K562 (cell line): ENCODE data around the gene TASP1. TPM values are rescaled to one million over a fixed set of nuclear protein-coding genes. Genes with fewer than 3 reads are reported as not detected.

Experiments used
- ARID4B ChIP-seq: sonication (generic); formaldehyde crosslinking; IDR thresholded peaks from 2 replicates; pipeline ENCODE4 v1.8.0; 2022; ENCODE audit warnings: mild to moderate bottlenecking, missing genetic modification reagents
- ATF7 ChIP-seq: fragments of 450-650 bp; IDR thresholded peaks from 2 replicates; pipeline ENCODE4 v1.7.1; 2014; ENCODE audit warnings: mild to moderate bottlenecking, moderate library complexity
- CBFA2T3 ChIP-seq: fragments of 450-650 bp; IDR thresholded peaks from 2 replicates; pipeline ENCODE4 v1.6.1; 2017
- CBFB ChIP-seq: sonication (generic); formaldehyde crosslinking; IDR thresholded peaks from 2 replicates; pipeline ENCODE4 v1.4.0; 2020; ENCODE audit warnings: mild to moderate bottlenecking, missing genetic modification reagents
- CBX2 ChIP-seq: fragments of 200-600 bp; sonication (generic); IDR thresholded peaks from one replicate; pipeline ENCODE4 v1.6.1; 2012; ENCODE audit warnings: mild to moderate bottlenecking, low read length, inconsistent platforms; ENCODE audit not compliant: insufficient read depth, poor library complexity, severe bottlenecking
- GATA2 ChIP-seq: sonication (generic); formaldehyde crosslinking; IDR thresholded peaks from 2 replicates; pipeline ENCODE4 v1.4.0; 2020; ENCODE audit warnings: mild to moderate bottlenecking, missing genetic modification reagents
- GTF2E2 ChIP-seq: fragments of 200-800 bp; sonication (Bioruptor generic); IDR thresholded peaks from 2 replicates; pipeline ENCODE4 v1.6.1; 2016; ENCODE audit warnings: missing genetic modification characterization, missing compliant biosample characterization
- JUN ChIP-seq, 2 experiments: sonication (generic) in 1 of 2; formaldehyde crosslinking in 1 of 2; IDR thresholded peaks; 2 replicates each; pipeline versions ENCODE4 v1.6.1 to v1.8.0; 2012 to 2022; ENCODE audit warnings: borderline replicate concordance in 2 of 2, mild to moderate bottlenecking in 2 of 2, improper control_type of control experiment in 1 of 2, low read depth in 1 of 2, low read length in 1 of 2, missing genetic modification reagents in 1 of 2
- MAFK ChIP-seq: IDR thresholded peaks from 2 replicates; pipeline ENCODE4 v1.6.1; 2011; ENCODE audit warnings: low read length, improper control_type of control experiment
- MAZ ChIP-seq, 2 experiments: fragments of 450-650 bp in 1 of 2; sonication (generic) in 1 of 2; formaldehyde crosslinking; IDR thresholded peaks in 1 of 2; conservative IDR thresholded peaks in 1 of 2; 2 replicates each; pipeline versions ENCODE4 v1.4.0 to v1.5.0; 2020; ENCODE audit warnings: mild to moderate bottlenecking in 1 of 2, missing genetic modification reagents in 1 of 2
- NEUROD1 ChIP-seq: fragments of 150-350 bp; IDR thresholded peaks from 2 replicates; pipeline ENCODE4 v1.6.1; 2014; ENCODE audit warnings: borderline replicate concordance, low read length, low read depth; ENCODE audit not compliant: partially characterized antibody
- PTRF ChIP-seq: fragments of 450-650 bp; IDR thresholded peaks from 2 replicates; pipeline ENCODE4 v1.6.1; 2016; ENCODE audit warnings: mild to moderate bottlenecking, missing genetic modification characterization, missing compliant biosample characterization
- ZBTB17 ChIP-seq: fragments of 450-650 bp; formaldehyde crosslinking; IDR thresholded peaks from 2 replicates; pipeline ENCODE4 v1.4.0; 2020; ENCODE audit warnings: mild to moderate bottlenecking
- ZBTB2 ChIP-seq: fragments of 450-650 bp; IDR thresholded peaks from 2 replicates; pipeline ENCODE4 v1.6.1; 2016; ENCODE audit warnings: antibody characterized with exemption
- ZBTB7A ChIP-seq: IDR thresholded peaks from 2 replicates; pipeline ENCODE4 v1.6.1; 2011; ENCODE audit warnings: low read depth, mild to moderate bottlenecking, low read length, moderate library complexity, borderline replicate concordance; ENCODE audit not compliant: control insufficient read depth
- ZNF41 ChIP-seq: fragments of 250-450 bp; sonication (Bioruptor Pico); conservative IDR thresholded peaks from 2 replicates; pipeline ENCODE4 v1.4.0; 2020; ENCODE audit warnings: mild to moderate bottlenecking
- polyA plus RNA-seq, 8 experiments: library from polyadenylated mRNA; depleted of rRNA in 4 of 8; stranded (reverse) in 5 of 8; unstranded in 3 of 8; fragments of >200 nt; fragmentation: Nextera tagmentation in 2 of 8; fragmentation: Illumina TruSeq in 1 of 8; extraction: Ambion mirVana in 2 of 8; extraction: Trizol in 1 of 8; gene quantifications; 2 replicates each; pipeline versions ENCODE4 v1.2.1 to v1.2.3, GENCODE V29; 2011 to 2014; ENCODE audit warnings: inconsistent platforms in 1 of 8, missing spikeins in 1 of 8
- total RNA-seq, 7 experiments: library from RNA; depleted of rRNA in 6 of 7; stranded (reverse); fragments of >200 nt in 6 of 7; fragmentation: Illumina TruSeq in 2 of 7; extraction: Trizol in 2 of 7; gene quantifications; 2 replicates each; pipeline versions ENCODE4 v1.2.1 to v1.2.3, GENCODE V29; 2011 to 2021; ENCODE audit warnings: low replicate concordance in 1 of 7
- TF ChIP-seq, protein P1 (sequence below): fragments of 200-800 bp; sonication (Bioruptor generic); IDR thresholded peaks from 2 replicates; pipeline ENCODE4 v1.6.1; 2017; ENCODE audit warnings: missing genetic modification characterization, missing compliant biosample characterization

Gene TASP1
- total and polyA plus RNA-seq, 9 of the 15 experiments (the other 6 are each of a cell fraction or from before 2014, with no cell fraction given): 3.7 to 10.6 (median 6.4) TPM

- TF ChIP-seq ATF7 (peak; percentile 42; the same call in 1 of the 2 replicates), NEUROD1 (no peak), MAFK (no peak), ZBTB17 (CRISPR knock-in tag) (no peak), CBFB (CRISPR knock-in tag) (no peak), PTRF (no peak), MAZ (CRISPR knock-in tag; conservative IDR thresholded peaks at IDR 0.05 in 1 of 2, IDR thresholded peaks at IDR 0.05 in 1 of 2) (no peak), ARID4B (CRISPR knock-in tag) (no peak), CBFA2T3 (peak; percentile 50), ZNF41 (CRISPR knock-in tag) (no peak), JUN (IDR thresholded peaks at IDR 0.05; ENCODE audit: borderline replicate concordance, low read depth, low read length) (no peak), JUN (CRISPR knock-in tag; IDR thresholded peaks at IDR 0.05; ENCODE audit: borderline replicate concordance) (no peak; the same call in 1 of the 2 replicates), CBX2 (no peak), ZBTB7A (no peak), GATA2 (CRISPR knock-in tag) (peak; percentile 62), GTF2E2 (no peak), ZBTB2 (no peak)
- TF ChIP-seq, protein P1, sequence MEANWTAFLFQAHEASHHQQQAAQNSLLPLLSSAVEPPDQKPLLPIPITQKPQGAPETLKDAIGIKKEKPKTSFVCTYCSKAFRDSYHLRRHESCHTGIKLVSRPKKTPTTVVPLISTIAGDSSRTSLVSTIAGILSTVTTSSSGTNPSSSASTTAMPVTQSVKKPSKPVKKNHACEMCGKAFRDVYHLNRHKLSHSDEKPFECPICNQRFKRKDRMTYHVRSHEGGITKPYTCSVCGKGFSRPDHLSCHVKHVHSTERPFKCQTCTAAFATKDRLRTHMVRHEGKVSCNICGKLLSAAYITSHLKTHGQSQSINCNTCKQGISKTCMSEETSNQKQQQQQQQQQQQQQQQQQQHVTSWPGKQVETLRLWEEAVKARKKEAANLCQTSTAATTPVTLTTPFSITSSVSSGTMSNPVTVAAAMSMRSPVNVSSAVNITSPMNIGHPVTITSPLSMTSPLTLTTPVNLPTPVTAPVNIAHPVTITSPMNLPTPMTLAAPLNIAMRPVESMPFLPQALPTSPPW (CRISPR knock-in tag): no peak
These were observed 15.8 kb upstream of the TASP1 start (continued) for GRCh38 chr20:13654463-13655023.
